Gastroesophageal sphincter (tissue), 4 donors: ENCODE measurements around the gene WNT11. TPM values are rescaled to one million over a fixed set of nuclear protein-coding genes. Genes with fewer than 3 reads are reported as not detected.

Experiments used
- ATAC-seq: fragments of 150-250 bp; one replicate; pipeline ENCODE4 v1.9.1; 2016; ENCODE audit warnings: mild to moderate bottlenecking, moderate library complexity
- H3K27ac ChIP-seq, 4 donors: fragments of 200-600 bp; sonication (generic) in 3 of 4; 1 replicate in 3 of 4; 2 replicates in 1 of 4; pipeline ENCODE4 v1.5.1; 2016 to 2019
- H3K27me3 ChIP-seq: fragments of 200-600 bp; sonication (generic); one replicate; pipeline ENCODE4 v1.5.1; 2019
- H3K36me3 ChIP-seq, 2 donors: fragments of 200-600 bp; sonication (generic); one replicate each; pipeline ENCODE4 v1.5.1; 2019; ENCODE audit warnings: control low read depth in 1 of 2
- H3K4me1 ChIP-seq, 3 donors: fragments of 200-600 bp; sonication (generic); 1 replicate in 2 of 3; 2 replicates in 1 of 3; pipeline ENCODE4 v1.5.1; 2016 to 2019; ENCODE audit warnings: control low read depth in 2 of 3
- H3K4me3 ChIP-seq, 2 donors: fragments of 200-600 bp; sonication (generic); one replicate each; pipeline ENCODE4 v1.5.1; 2019; ENCODE audit warnings: mild to moderate bottlenecking in 1 of 2, moderate library complexity in 1 of 2
- H3K9me3 ChIP-seq, 3 donors: fragments of 200-600 bp; sonication (generic); one replicate each; pipeline ENCODE4 v1.5.1; 2017 to 2019; ENCODE audit warnings: control low read depth in 2 of 3
- EP300 ChIP-seq: sonication (generic); formaldehyde crosslinking; IDR thresholded peaks from one replicate; pipeline ENCODE4 v1.6.1; 2017; ENCODE audit warnings: antibody characterized with exemption, mild to moderate bottlenecking
- POLR2A ChIP-seq, 2 donors: fragments of 450-650 bp; IDR thresholded peaks; one replicate each; pipeline ENCODE4 v1.6.1; 2017; ENCODE audit warnings: antibody characterized with exemption in 2 of 2, mild to moderate bottlenecking in 2 of 2, moderate library complexity in 1 of 2
- POLR2AphosphoS5 ChIP-seq: sonication (generic); formaldehyde crosslinking; IDR thresholded peaks from one replicate; pipeline ENCODE4 v1.6.1; 2017; ENCODE audit warnings: antibody characterized with exemption
- WGBS, 2 donors: methylation state at CpG; one replicate each; pipeline ENCODE4 v1.1.5; 2018; ENCODE audit warnings: low coverage in 1 of 2; 5-methylcytosine and 5-hydroxymethylcytosine counted together
- total RNA-seq, 4 donors: library from RNA; depleted of rRNA; stranded (reverse); fragments of >200 nt; gene quantifications; one replicate each; pipeline ENCODE4 v1.1.0, GENCODE V29; 2016
- TF ChIP-seq, protein P1 (sequence below), 4 experiments: fragments of 200-600 bp in 2 of 4; fragments of 450-650 bp in 2 of 4; sonication (generic) in 1 of 4; IDR thresholded peaks; one replicate each; pipeline ENCODE4 v1.5.1; 2017 to 2019; ENCODE audit warnings: antibody characterized with exemption in 4 of 4, mild to moderate bottlenecking in 2 of 4, moderate library complexity in 2 of 4

The WNT11 gene
- total RNA-seq, 4 donors from 2014 or later, result 2.5 to 17.1 (median 5.4) TPM

DNA sequence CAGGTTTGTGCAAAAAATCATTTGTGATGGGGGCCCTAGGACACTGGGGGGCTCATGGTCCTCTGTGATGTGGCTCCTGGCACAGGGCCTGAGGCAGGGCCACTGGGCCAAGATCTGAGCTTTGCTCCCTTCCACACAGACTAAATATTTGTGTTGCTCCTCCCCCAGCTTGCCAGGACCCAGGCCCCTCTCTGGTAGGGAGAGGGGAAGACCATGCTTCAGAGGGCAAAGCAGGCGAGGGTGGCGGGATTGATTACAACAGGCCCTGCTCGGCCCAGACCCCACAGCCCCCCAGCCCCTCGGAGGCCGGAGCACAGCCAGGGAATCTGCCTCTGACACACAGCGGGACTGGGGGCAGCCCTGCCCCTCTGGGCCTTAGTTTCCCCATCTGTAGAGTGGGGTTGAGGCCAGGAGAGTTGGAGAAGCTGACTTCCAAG is 29.0 kb downstream of the WNT11 start:
- H3K4me1 ChIP-seq, result no peaks in the 10 kb centered on the region
- ATAC-seq, result no peak
- TF ChIP-seq POLR2AphosphoS5, result no peak
- TF ChIP-seq POLR2A (IDR thresholded peaks at IDR 0.05), result no peak
- TF ChIP-seq EP300, result no peak
- TF ChIP-seq, protein P1, sequence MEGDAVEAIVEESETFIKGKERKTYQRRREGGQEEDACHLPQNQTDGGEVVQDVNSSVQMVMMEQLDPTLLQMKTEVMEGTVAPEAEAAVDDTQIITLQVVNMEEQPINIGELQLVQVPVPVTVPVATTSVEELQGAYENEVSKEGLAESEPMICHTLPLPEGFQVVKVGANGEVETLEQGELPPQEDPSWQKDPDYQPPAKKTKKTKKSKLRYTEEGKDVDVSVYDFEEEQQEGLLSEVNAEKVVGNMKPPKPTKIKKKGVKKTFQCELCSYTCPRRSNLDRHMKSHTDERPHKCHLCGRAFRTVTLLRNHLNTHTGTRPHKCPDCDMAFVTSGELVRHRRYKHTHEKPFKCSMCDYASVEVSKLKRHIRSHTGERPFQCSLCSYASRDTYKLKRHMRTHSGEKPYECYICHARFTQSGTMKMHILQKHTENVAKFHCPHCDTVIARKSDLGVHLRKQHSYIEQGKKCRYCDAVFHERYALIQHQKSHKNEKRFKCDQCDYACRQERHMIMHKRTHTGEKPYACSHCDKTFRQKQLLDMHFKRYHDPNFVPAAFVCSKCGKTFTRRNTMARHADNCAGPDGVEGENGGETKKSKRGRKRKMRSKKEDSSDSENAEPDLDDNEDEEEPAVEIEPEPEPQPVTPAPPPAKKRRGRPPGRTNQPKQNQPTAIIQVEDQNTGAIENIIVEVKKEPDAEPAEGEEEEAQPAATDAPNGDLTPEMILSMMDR (IDR thresholded peaks at IDR 0.05), result no peak
- H3K9me3 ChIP-seq, result no peaks in the 10 kb centered on the region
- H3K36me3 ChIP-seq, result no peaks in the 10 kb centered on the region
- H3K27ac ChIP-seq, result no peak overlapping the region
- H3K4me3 ChIP-seq, result no peak overlapping the region
- H3K27me3 ChIP-seq, result no peaks in the 10 kb centered on the region
- WGBS, 2 donors, result no CpG with 5 or more reads among the region's 6 CpGs

DNA sequence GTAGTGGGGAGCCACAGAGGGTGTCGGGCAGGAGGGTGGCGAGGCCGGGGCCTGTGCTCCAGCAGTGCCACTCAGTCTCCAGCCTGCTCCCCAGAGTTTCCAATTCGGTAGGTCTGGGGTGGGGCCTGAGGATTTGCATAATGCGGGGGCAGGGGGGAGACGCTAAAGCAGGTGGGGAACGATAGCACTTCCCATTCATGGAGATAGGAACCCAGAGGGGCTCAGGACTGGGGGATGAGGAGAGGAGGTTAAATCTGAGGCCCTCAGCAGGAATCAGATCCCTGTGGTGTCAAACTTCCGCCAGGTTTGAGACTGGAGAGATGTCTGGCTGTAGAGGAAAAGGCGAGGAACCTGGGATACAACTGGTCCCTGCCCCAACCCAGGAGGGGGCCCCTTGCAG is 29.8 kb downstream of the WNT11 start:
- WGBS, 2 donors, result 83% methylated on average over 1 of the region's 9 CpGs; no CpG with 5 or more reads in 1 of the 2 donors

DNA sequence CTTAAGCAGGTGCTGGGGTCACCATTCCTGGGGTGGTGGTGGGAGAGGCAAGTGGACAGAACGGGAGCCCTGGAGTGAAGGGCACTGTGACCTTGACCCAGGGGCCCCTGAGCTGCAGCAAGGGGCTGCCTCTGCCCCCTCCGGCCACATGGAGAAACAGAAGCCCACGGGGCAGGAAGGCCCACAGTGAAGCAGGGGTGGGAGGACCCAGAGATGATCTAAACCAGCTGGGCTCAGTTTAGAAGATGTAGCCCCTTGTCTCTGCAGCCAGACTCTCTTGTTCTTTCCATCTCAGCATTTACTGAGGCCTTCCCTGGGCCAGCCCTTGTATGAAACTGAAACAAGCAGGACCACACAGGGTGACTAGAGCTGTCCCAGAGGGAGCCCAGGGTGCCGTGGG is 30.5 kb downstream of the WNT11 start:
- TF ChIP-seq EP300 (no peak), POLR2AphosphoS5 (no peak), POLR2A (IDR thresholded peaks at IDR 0.05) (no peak)
- TF ChIP-seq, protein P1 (IDR thresholded peaks at IDR 0.05), result no peak
- H3K4me3 ChIP-seq, result no peak overlapping the region
- H3K27me3 ChIP-seq, result no peaks in the 10 kb centered on the region
- ATAC-seq, result no peak
- WGBS, 2 donors, result 100% methylated on average over 2 of the region's 4 CpGs; no CpG with 5 or more reads in 1 of the 2 donors
- no peaks in the 10 kb centered on the region for H3K36me3 ChIP-seq
- H3K4me1 ChIP-seq, result no peaks in the 10 kb centered on the region
- H3K27ac ChIP-seq, result no peak overlapping the region
- no peaks in the 10 kb centered on the region for H3K9me3 ChIP-seq

More for the DNA sequence above, 29.8 kb downstream of the WNT11 start:
- Histone ChIP-seq H3K9me3 (no peaks in the 10 kb centered on the region), H3K27me3 (no peaks in the 10 kb centered on the region), H3K36me3 (no peaks in the 10 kb centered on the region), H3K4me1 (no peaks in the 10 kb centered on the region), H3K27ac (no peak overlapping the region), H3K4me3 (no peak overlapping the region)
- ATAC-seq, result no peak
- no peak for TF ChIP-seq POLR2AphosphoS5
- no peak for TF ChIP-seq POLR2A (IDR thresholded peaks at IDR 0.05)
- TF ChIP-seq EP300, result no peak
- TF ChIP-seq, protein P1 (IDR thresholded peaks at IDR 0.05), result no peak

DNA sequence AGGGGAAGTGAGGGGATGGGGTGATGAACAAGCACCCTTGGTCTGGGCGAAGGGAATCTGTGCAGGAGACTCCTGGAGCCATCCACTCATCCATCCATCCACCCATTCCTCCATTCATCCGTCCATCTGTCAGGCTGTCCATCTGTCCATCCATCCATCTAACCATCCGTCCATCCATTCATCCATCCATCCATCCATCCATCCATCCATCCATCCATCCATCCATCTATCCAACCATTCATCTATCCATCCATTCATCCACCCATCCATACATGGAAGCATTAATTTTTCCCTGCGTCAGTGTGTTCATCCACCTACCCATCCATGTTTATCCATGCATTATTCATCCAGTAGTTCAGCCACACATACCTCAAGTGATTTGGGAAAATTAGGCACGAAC is 32.0 kb downstream of the WNT11 start:
- H3K9me3 ChIP-seq, result no peaks in the 10 kb centered on the region
- no peaks in the 10 kb centered on the region for H3K36me3 ChIP-seq
- H3K27ac ChIP-seq, result no peak overlapping the region
- H3K27me3 ChIP-seq, result no peaks in the 10 kb centered on the region
- no peak overlapping the region for H3K4me3 ChIP-seq
- no peak for ATAC-seq
- WGBS, 2 donors, result 84 to 93% methylated on average over 4 to 5 of the region's 5 CpGs
- TF ChIP-seq POLR2A (IDR thresholded peaks at IDR 0.05) (no peak), POLR2AphosphoS5 (no peak), EP300 (no peak)
- TF ChIP-seq, protein P1 (IDR thresholded peaks at IDR 0.05), result no peak
- no peaks in the 10 kb centered on the region for H3K4me1 ChIP-seq

DNA sequence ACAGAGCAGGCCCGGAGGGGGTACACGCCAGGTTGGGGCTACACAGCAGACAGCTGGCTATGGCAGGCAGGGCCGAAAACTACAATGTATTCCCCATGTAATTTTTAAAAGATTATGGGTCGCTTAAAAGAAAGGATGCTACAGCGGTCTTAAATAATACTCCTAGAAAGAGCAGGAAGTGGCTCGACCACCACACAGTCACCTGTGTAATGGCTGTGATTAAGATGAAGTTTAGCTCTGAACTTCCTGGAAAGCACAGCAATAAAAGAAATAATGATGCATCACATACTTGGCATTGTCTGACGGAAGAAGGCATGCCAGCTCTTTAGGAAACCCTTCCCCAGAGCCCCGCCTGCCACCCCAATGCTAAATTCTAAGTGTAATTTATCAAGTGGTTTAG is 32.6 kb downstream of the WNT11 start:
- no peak for ATAC-seq
- no peak overlapping the region for H3K27ac ChIP-seq
- H3K4me3 ChIP-seq, result no peak overlapping the region
- H3K4me1 ChIP-seq, result no peaks in the 10 kb centered on the region
- H3K9me3 ChIP-seq, result no peaks in the 10 kb centered on the region
- H3K36me3 ChIP-seq, result no peaks in the 10 kb centered on the region
- TF ChIP-seq, protein P1 (IDR thresholded peaks at IDR 0.05), result no peak
- TF ChIP-seq POLR2AphosphoS5, result no peak
- TF ChIP-seq POLR2A (IDR thresholded peaks at IDR 0.05), result no peak
- no peak for TF ChIP-seq EP300
- WGBS, 2 donors, result 65 to 84% methylated on average over 3 to 6 of the region's 8 CpGs
- no peaks in the 10 kb centered on the region for H3K27me3 ChIP-seq
